ENCODE data around the gene SPA17. TPM values are rescaled to one million over a fixed set of nuclear protein-coding genes. Genes with fewer than 3 reads are reported as not detected.

The SPA17 gene
- total and polyA plus RNA-seq, 9 of the 15 experiments (the other 6 are each of a cell fraction or from before 2014, with no cell fraction given) = 6.0 to 19.5 (median 12.6) TPM

DNA sequence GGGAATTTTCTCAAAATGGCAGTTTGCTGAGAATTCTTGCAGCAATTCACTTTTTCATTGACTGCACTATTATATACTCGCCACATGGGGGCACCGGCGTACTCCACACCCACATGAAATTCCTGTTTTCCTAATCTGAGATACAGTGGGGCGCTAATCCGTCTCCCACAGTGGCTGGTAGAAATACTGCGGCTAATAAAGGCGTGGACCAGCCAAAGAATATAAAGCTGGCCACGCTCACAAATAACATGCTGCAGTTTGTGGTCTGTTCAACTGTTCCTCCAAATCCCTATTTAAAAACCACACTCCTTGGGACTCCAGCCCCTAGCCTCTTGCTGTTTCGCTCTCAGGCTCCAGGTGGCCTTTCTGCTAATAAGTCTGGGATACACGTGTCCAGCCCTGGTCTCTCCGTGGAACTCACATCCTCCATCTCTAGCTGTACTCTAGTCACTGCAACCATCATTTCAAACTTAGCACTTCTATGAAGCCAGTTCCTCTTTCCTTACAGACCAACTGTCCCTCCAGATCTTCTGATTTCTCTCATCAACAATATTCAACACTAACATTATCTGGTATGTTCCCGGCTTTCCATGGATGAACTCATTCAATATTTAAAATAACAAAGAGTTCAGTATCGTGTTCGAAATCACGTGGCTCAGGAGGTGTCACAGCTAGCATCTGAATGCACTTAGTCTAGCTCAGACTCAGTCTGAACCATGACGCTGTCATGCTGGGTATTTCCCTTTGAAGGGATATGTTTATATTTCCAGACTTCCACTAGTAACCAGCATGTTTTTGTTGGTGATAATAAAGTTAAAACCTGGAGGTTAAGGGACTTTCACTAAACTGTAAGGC is 29.1 kb upstream of the SPA17 start:
- in situ Hi-C loops (cut with MboI) (no loop called here), intact Hi-C loops (cut with micrococcal nuclease) (loop anchor here (1.0 to 5.0 kb wide), 5 partner anchors 25 to 227 kb away; no protein-coding TSS in a partner anchor)
- peaks cover 8% of the 10 kb centered on the region; the same call in 1 of the 2 replicates for H3K9me3 ChIP-seq (replicated peaks; ENCODE audit: control insufficient read depth, insufficient read depth, low read depth, low read length)
- H3K4me3 ChIP-seq = no peak overlapping the region
- H3K27me3 ChIP-seq (ENCODE audit: control insufficient read depth in 2 of 2, insufficient read depth in 2 of 2, low read length in 2 of 2) = no peaks in the 10 kb centered on the region
- H3K27ac ChIP-seq (ENCODE audit: extremely low read depth, low read depth, low read length) = peak overlapping the region; percentile 81
- 14% methylated on average over 16 of the region's 16 CpGs for WGBS (ENCODE audit: insufficient coverage, low coverage, missing lambda C conversion rate)
- no peaks in the 10 kb centered on the region for H3K36me3 ChIP-seq (ENCODE audit: control insufficient read depth, insufficient read depth, low read length)
- H3K4me1 ChIP-seq (replicated peaks in 1 of 2; ENCODE audit: control insufficient read depth in 2 of 2, insufficient read depth in 2 of 2, low read length in 2 of 2) = peaks cover 0 to 27% of the 10 kb centered on the region in 2 experiments; a peak in 4 of 5 replicates
- no TSS peak for BruUV-seq (replicated peaks)
- peak; percentile 66 to 81 (median 68) for DNase-seq (ENCODE audit: extremely low read depth in 1 of 4, low spot score in 3 of 4)
- CTCF ChIA-PET (ENCODE audit: low intra/inter-chr PET ratio) = interaction anchor here (0.6 to 2.5 kb wide), 9 partner anchors 119 to 231 kb away, joined by 3 to 35 read pairs (median 5); no protein-coding TSS in a partner anchor
- no peaks in the 10 kb centered on the region for H3K79me2 ChIP-seq (ENCODE audit: control insufficient read depth, insufficient read depth, low read length)
- H3K4me2 ChIP-seq (ENCODE audit: insufficient read depth, low read length) = peak overlapping the region; percentile 70
- no peaks in the 10 kb centered on the region for H3K9me1 ChIP-seq (ENCODE audit: control insufficient read depth, insufficient read depth, low read length)
- POLR2A ChIA-PET = interaction anchor here (0.9 to 1.3 kb wide), 2 partner anchors 22 to 175 kb away, joined by 3 to 4 read pairs; partner anchors contain the start of gene TBRG1
- peak overlapping the region; percentile 96 for H2AFZ ChIP-seq (ENCODE audit: low read depth, low read length)
- no peaks in the 10 kb centered on the region for H4K20me1 ChIP-seq (replicated peaks; ENCODE audit: control insufficient read depth, insufficient read depth, low read length)
- ATAC-seq = peak; percentile 75
- peak overlapping the region in 1 of 2 experiments; percentile 43; a peak in 3 of 4 replicates for H3K9ac ChIP-seq (ENCODE audit: insufficient read depth in 1 of 2, low read depth in 2 of 2, low read length in 2 of 2)
- peak; percentile 81 for FAIRE-seq
- no peak for TF ChIP-seq ZNF224 (CRISPR knock-in tag; IDR thresholded peaks at IDR 0.05)
- TF ChIP-seq, protein P1, sequence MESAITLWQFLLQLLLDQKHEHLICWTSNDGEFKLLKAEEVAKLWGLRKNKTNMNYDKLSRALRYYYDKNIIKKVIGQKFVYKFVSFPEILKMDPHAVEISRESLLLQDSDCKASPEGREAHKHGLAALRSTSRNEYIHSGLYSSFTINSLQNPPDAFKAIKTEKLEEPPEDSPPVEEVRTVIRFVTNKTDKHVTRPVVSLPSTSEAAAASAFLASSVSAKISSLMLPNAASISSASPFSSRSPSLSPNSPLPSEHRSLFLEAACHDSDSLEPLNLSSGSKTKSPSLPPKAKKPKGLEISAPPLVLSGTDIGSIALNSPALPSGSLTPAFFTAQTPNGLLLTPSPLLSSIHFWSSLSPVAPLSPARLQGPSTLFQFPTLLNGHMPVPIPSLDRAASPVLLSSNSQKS (CRISPR knock-in tag; IDR thresholded peaks at IDR 0.05) = 0 out of 2 replicates have a peak, but pooled peaks have one; percentile 55
- TF ChIP-seq, protein P2, sequence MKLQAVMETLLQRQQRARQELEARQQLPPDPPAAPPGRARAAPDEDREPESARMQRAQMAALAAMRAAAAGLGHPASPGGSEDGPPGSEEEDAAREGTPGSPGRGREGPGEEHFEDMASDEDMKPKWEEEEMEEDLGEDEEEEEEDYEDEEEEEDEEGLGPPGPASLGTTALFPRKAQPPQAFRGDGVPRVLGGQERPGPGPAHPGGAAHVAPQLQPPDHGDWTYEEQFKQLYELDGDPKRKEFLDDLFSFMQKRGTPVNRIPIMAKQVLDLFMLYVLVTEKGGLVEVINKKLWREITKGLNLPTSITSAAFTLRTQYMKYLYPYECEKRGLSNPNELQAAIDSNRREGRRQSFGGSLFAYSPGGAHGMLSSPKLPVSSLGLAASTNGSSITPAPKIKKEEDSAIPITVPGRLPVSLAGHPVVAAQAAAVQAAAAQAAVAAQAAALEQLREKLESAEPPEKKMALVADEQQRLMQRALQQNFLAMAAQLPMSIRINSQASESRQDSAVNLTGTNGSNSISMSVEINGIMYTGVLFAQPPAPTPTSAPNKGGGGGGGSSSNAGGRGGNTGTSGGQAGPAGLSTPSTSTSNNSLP (IDR thresholded peaks at IDR 0.05; ENCODE audit: borderline replicate concordance, low read depth, low read length) = peak; percentile 81
- peak; percentile 96 for TF ChIP-seq SPI1 (IDR thresholded peaks at IDR 0.05; ENCODE audit: borderline replicate concordance, low read depth, low read length)
- TF ChIP-seq ESRRB (CRISPR knock-in tag; IDR thresholded peaks at IDR 0.05; ENCODE audit: borderline replicate concordance) = no peak
- TF ChIP-seq RAD21 (CRISPR knock-in tag; conservative IDR thresholded peaks at IDR 0.05 in 1 of 2, IDR thresholded peaks at IDR 0.05 in 1 of 2) = peak; percentile 86 to 88
- 0 out of 2 replicates have a peak, but pooled peaks have one; percentile 6 for TF ChIP-seq CEBPB (tag; IDR thresholded peaks at IDR 0.05)
- peak; percentile 74; the same call in 1 of the 2 replicates for TF ChIP-seq MYC (IDR thresholded peaks at IDR 0.05; ENCODE audit: low read depth, low read length)
- no peak for TF ChIP-seq MYC (CRISPR knock-in tag; IDR thresholded peaks at IDR 0.05; ENCODE audit: borderline replicate concordance, low read depth)
- peak; percentile 36 for TF ChIP-seq DACH1 (IDR thresholded peaks at IDR 0.05; ENCODE audit: partially characterized antibody)
- TF ChIP-seq, protein P3, sequence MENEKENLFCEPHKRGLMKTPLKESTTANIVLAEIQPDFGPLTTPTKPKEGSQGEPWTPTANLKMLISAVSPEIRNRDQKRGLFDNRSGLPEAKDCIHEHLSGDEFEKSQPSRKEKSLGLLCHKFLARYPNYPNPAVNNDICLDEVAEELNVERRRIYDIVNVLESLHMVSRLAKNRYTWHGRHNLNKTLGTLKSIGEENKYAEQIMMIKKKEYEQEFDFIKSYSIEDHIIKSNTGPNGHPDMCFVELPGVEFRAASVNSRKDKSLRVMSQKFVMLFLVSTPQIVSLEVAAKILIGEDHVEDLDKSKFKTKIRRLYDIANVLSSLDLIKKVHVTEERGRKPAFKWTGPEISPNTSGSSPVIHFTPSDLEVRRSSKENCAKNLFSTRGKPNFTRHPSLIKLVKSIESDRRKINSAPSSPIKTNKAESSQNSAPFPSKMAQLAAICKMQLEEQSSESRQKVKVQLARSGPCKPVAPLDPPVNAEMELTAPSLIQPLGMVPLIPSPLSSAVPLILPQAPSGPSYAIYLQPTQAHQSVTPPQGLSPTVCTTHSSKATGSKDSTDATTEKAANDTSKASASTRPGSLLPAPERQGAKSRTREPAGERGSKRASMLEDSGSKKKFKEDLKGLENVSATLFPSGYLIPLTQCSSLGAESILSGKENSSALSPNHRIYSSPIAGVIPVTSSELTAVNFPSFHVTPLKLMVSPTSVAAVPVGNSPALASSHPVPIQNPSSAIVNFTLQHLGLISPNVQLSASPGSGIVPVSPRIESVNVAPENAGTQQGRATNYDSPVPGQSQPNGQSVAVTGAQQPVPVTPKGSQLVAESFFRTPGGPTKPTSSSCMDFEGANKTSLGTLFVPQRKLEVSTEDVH (IDR thresholded peaks at IDR 0.05; ENCODE audit: low read depth, partially characterized antibody) = peak; percentile 35
- peak; percentile 59 to 66; a peak in 2 of 4 replicates for TF ChIP-seq TEAD1 (CRISPR knock-in tag; IDR thresholded peaks at IDR 0.05)
- TF ChIP-seq KLF16 (IDR thresholded peaks at IDR 0.05) = no peak
- TF ChIP-seq HDAC2 (IDR thresholded peaks at IDR 0.05) = peak; percentile 64
- TF ChIP-seq ZSCAN32 (CRISPR knock-in tag; IDR thresholded peaks at IDR 0.05) = peak; percentile 87; the same call in 1 of the 2 replicates

All from K562 (cell line).